Lung microvascular endothelial cell (primary cell): ENCODE data around the gene SELENOP. TPM values are rescaled to one million over a fixed set of nuclear protein-coding genes. Genes with fewer than 3 reads are reported as not detected.

Experiments used
- total RNA-seq: library from RNA; depleted of rRNA; stranded (reverse); fragments of >200 nt; gene quantifications from 2 replicates; pipeline ENCODE4 v1.2.1, GENCODE V29; 2014

SELENOP gene
- total RNA-seq, 1 donor from 2014 or later = 175 TPM

Other genes starting within 250 kb of the SELENOP start
- under 0.01 and 0.22 TPM in 2 replicates for gene CCDC152, start 55.1 kb downstream of the SELENOP start, total RNA-seq
- 6.5 and 7.2 TPM in 2 replicates for gene ANXA2R, start 228.4 kb upstream of the SELENOP start, total RNA-seq